OCI-LY7 (cell line): Measurements from ENCODE around the gene LYAR. TPM values are rescaled to one million over a fixed set of nuclear protein-coding genes. Genes with fewer than 3 reads are reported as not detected.

Source experiments
- BruUV-seq: library from RNA; stranded (reverse); fragments of 400-500 nt; replicated peaks from 2 replicates; lab custom pipeline; 2021; lab: Mats Ljungman, UMichigan
- CTCF ChIA-PET: fragments of 300-600 bp; sonication (Branson Sonifier 250); formaldehyde crosslinking; loops from one replicate; lab custom pipeline; 2022; ENCODE audit warnings: antibody characterized with exemption; ENCODE audit not compliant: unreplicated experiment; lab: Charles Lee
- POLR2A ChIA-PET: fragments of 300-600 bp; sonication (Branson Sonifier 250); formaldehyde crosslinking; loops from one replicate; lab custom pipeline; 2022; ENCODE audit warnings: antibody characterized with exemption; lab: Charles Lee
- DNase-seq: peaks from one replicate; pipeline ENCODE4 v3.0.0-alpha.2; 2015; ENCODE audit warnings: low spot score
- H2AFZ ChIP-seq: fragments of 200-600 bp; sonication (generic), shearing (Covaris generic); 2 replicates; pipeline ENCODE4 v1.6.1; 2014; ENCODE audit warnings: mild to moderate bottlenecking, antibody characterized with exemption, low read length, moderate library complexity
- H3K27ac ChIP-seq: fragments of 200-600 bp; sonication (generic); 2 replicates; pipeline ENCODE4 v1.5.1; 2014; ENCODE audit warnings: mixed run types, low read depth, mild to moderate bottlenecking, moderate library complexity, low read length, inconsistent platforms; ENCODE audit not compliant: poor library complexity, severe bottlenecking
- H3K36me3 ChIP-seq: fragments of 200-600 bp; sonication (generic); 2 replicates; pipeline ENCODE4 v1.6.1; 2014; ENCODE audit warnings: mild to moderate bottlenecking, antibody characterized with exemption, low read length, moderate library complexity, mixed read lengths; ENCODE audit not compliant: insufficient read depth
- H3K4me1 ChIP-seq: fragments of 200-600 bp; sonication (generic); 2 replicates; pipeline ENCODE4 v1.5.1; 2014; ENCODE audit warnings: mild to moderate bottlenecking, low read length; ENCODE audit not compliant: insufficient read depth, poor library complexity, severe bottlenecking
- H3K4me2 ChIP-seq: fragments of 200-600 bp; sonication (generic); 2 replicates; pipeline ENCODE4 v1.6.1; 2014; ENCODE audit warnings: mild to moderate bottlenecking, low read length
- H3K4me3 ChIP-seq: fragments of 200-600 bp; sonication (generic); 2 replicates; pipeline ENCODE4 v1.5.1; 2014; ENCODE audit warnings: mild to moderate bottlenecking, low read depth, low read length; ENCODE audit not compliant: poor library complexity, severe bottlenecking
- H3K79me2 ChIP-seq: fragments of 200-600 bp; sonication (generic); 2 replicates; pipeline ENCODE4 v1.6.1; 2016; ENCODE audit warnings: low read depth, mild to moderate bottlenecking, low read length, moderate library complexity, mixed read lengths; ENCODE audit not compliant: insufficient read depth
- H3K9me2 ChIP-seq: fragments of 200-600 bp; sonication (generic); 2 replicates; pipeline ENCODE4 v1.6.1; 2016; ENCODE audit warnings: mild to moderate bottlenecking, low read length, mixed read lengths; ENCODE audit not compliant: insufficient read depth
- H3K9me3 ChIP-seq: fragments of 200-600 bp; sonication (generic); 2 replicates; pipeline ENCODE4 v1.6.1; 2014; ENCODE audit warnings: mild to moderate bottlenecking, mixed run types, low read length, mixed read lengths
- H4K20me1 ChIP-seq: fragments of 200-600 bp; sonication (generic); 2 replicates; pipeline ENCODE4 v1.6.1; 2014; ENCODE audit warnings: mild to moderate bottlenecking, antibody characterized with exemption, low read length, moderate library complexity, mixed read lengths; ENCODE audit not compliant: insufficient read depth
- EZH2phosphoT487 ChIP-seq: fragments of 200-600 bp; sonication (generic); IDR thresholded peaks from 2 replicates; pipeline ENCODE4 v1.6.1; 2018; ENCODE audit warnings: low read depth, borderline replicate concordance, mild to moderate bottlenecking, mixed run types, antibody characterized with exemption, low read length, moderate library complexity, mixed read lengths
- intact Hi-C: fragments of 100-400 bp; cut with micrococcal nuclease; formaldehyde crosslinking; loops from one replicate; pipeline ENCODE4 v1.10.0; 2022; ENCODE audit not compliant: unreplicated experiment
- total RNA-seq, 2 experiments: library from RNA; depleted of rRNA in 1 of 2; stranded (reverse); fragments of >200 nt in 1 of 2; shearing (Covaris generic) in 1 of 2; gene quantifications; 2 replicates each; pipeline ENCODE4 v1.2.3, GENCODE V29; 2014 to 2022
- TF ChIP-seq, protein P1 (sequence below): fragments of 200-600 bp; sonication (generic); conservative IDR thresholded peaks from 2 replicates; pipeline ENCODE4 v1.5.1; 2014; ENCODE audit warnings: mild to moderate bottlenecking, antibody characterized with exemption, low read length, moderate library complexity, mixed read lengths

LYAR gene
- total RNA-seq, 2 experiments from 2014 or later, result 58.5 to 58.8 TPM

DNA sequence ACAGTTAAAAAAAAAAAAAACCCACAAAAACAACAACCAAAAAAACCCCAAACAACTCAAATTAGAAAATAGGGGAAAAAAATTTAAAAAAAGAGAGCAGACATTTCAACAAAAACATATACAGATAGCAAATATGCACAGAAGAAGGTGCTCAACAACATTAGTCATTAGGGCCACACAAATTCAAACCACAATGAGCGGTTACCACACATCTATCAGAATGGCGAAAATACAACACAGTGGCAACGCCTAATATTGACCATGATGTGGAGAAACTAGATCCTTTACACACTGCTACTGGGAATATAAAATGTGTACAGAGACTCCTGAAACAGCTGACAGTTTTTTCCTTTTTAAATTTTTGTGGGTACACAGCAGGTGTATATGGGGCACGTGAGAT, 19.4 kb downstream of the LYAR start:
- Histone ChIP-seq H3K79me2 (no peaks in the 10 kb centered on the region), H3K9me3 (no peaks in the 10 kb centered on the region), H2AFZ (no peak overlapping the region), H3K36me3 (peaks cover 98% of the 10 kb centered on the region), H3K4me2 (no peak overlapping the region), H4K20me1 (no peaks in the 10 kb centered on the region), H3K4me1 (no peaks in the 10 kb centered on the region), H3K4me3 (no peak overlapping the region), H3K9me2 (no peaks in the 10 kb centered on the region), H3K27ac (no peak overlapping the region)
- BruUV-seq, result no TSS peak
- TF ChIP-seq, protein P1, sequence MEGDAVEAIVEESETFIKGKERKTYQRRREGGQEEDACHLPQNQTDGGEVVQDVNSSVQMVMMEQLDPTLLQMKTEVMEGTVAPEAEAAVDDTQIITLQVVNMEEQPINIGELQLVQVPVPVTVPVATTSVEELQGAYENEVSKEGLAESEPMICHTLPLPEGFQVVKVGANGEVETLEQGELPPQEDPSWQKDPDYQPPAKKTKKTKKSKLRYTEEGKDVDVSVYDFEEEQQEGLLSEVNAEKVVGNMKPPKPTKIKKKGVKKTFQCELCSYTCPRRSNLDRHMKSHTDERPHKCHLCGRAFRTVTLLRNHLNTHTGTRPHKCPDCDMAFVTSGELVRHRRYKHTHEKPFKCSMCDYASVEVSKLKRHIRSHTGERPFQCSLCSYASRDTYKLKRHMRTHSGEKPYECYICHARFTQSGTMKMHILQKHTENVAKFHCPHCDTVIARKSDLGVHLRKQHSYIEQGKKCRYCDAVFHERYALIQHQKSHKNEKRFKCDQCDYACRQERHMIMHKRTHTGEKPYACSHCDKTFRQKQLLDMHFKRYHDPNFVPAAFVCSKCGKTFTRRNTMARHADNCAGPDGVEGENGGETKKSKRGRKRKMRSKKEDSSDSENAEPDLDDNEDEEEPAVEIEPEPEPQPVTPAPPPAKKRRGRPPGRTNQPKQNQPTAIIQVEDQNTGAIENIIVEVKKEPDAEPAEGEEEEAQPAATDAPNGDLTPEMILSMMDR, result no peak
- TF ChIP-seq EZH2phosphoT487, result no peak
- CTCF ChIA-PET, result no interaction called here
- POLR2A ChIA-PET, result no interaction called here
- intact Hi-C loops, result no loop called here
- DNase-seq, result no peak

DNA sequence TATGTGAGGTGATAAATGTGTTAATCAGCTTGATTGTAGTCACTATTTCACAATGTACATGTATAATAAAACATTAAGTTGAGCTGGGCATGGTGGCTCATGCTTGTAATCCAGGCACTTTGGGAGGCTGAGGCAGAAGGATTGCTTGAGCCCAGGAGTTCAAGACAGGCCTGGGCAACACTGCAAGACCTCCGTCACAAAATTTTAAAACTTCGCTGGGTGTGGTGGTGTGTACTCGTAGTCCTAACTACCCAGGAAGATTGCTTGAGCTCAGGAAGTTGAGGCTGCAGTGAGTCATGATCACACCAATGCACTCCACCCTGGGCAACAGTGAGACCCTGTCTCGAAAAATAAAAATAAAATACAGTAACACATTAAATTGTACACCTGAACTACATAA, 20.1 kb downstream of the LYAR start:
- H3K4me2 ChIP-seq, result no peak overlapping the region
- TF ChIP-seq, protein P1, result no peak
- no peaks in the 10 kb centered on the region for H3K79me2 ChIP-seq
- BruUV-seq, result no TSS peak
- intact Hi-C loops, result no loop called here
- peaks cover 93% of the 10 kb centered on the region for H3K36me3 ChIP-seq
- H3K27ac ChIP-seq, result no peak overlapping the region
- no peak for DNase-seq
- no peaks in the 10 kb centered on the region for H3K9me3 ChIP-seq
- H3K4me1 ChIP-seq, result no peaks in the 10 kb centered on the region
- CTCF ChIA-PET, result no interaction called here
- no peak overlapping the region for H3K4me3 ChIP-seq
- H3K9me2 ChIP-seq, result no peaks in the 10 kb centered on the region
- POLR2A ChIA-PET, result no interaction called here
- H2AFZ ChIP-seq, result no peak overlapping the region
- no peaks in the 10 kb centered on the region for H4K20me1 ChIP-seq

DNA sequence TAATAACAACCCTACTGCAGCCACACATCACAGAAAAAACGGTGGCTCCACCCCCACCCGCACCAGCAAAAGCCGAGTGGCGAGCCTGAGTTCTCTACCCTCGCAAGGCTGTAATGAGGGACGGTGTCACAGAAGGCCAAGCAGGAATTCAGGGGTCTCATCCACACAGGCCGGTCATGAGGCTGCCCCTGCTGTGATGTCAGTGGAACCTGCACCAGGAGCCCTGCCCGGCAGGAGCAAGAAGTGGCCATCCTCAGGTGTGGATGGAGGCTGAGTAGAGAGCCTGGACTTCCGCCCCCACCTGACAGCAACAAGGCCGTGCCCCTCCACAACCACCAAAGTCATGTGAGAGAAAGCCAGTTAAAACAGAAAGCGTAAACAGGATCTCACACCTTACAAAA, 20.6 kb downstream of the LYAR start:
- no peak for DNase-seq
- no peaks in the 10 kb centered on the region for H3K4me1 ChIP-seq

More for the DNA sequence above, 20.6 kb downstream of the LYAR start:
- no peak for TF ChIP-seq EZH2phosphoT487
- TF ChIP-seq, protein P1, result no peak
- Histone ChIP-seq H3K4me3 (no peak overlapping the region), H3K36me3 (peaks cover 88% of the 10 kb centered on the region), H3K79me2 (no peaks in the 10 kb centered on the region), H3K9me3 (no peaks in the 10 kb centered on the region), H3K27ac (no peak overlapping the region), H2AFZ (no peak overlapping the region), H4K20me1 (no peaks in the 10 kb centered on the region), H3K4me2 (no peak overlapping the region), H3K9me2 (no peaks in the 10 kb centered on the region)
- intact Hi-C loops, result no loop called here
- POLR2A ChIA-PET, result interaction anchor here (0.5 kb wide), 1 partner anchor 53 kb away, joined by 3 read pairs; no protein-coding TSS in a partner anchor
- CTCF ChIA-PET, result interaction anchor here (0.6 kb wide), 1 partner anchor 17 kb away, joined by 3 read pairs; no protein-coding TSS in a partner anchor
- no TSS peak for BruUV-seq
